Progenitor cell of endocrine pancreas (in vitro differentiated cells): ENCODE measurements around the gene TMEFF1. TPM values are rescaled to one million over a fixed set of nuclear protein-coding genes. Genes with fewer than 3 reads are reported as not detected.
A peak's percentile ranks its signal among the peaks of the same experiment; 100 is the strongest.

Source experiments
- DNase-seq: peaks from one replicate; pipeline ENCODE4 v3.0.0; 2021; ENCODE audit warnings: low spot score; ENCODE audit not compliant: unreplicated experiment
- H3K27ac Mint-ChIP-seq: 2 replicates; pipeline ENCODE4 v1.8.0; 2021; ENCODE audit warnings: mild to moderate bottlenecking, moderate library complexity, mixed read lengths
- H3K27me3 Mint-ChIP-seq: 2 replicates; pipeline ENCODE4 v1.8.0; 2021; ENCODE audit warnings: mixed read lengths
- H3K36me3 Mint-ChIP-seq: 2 replicates; pipeline ENCODE4 v1.8.0; 2022; ENCODE audit warnings: mixed read lengths; ENCODE audit not compliant: insufficient read depth
- H3K4me1 Mint-ChIP-seq: 2 replicates; pipeline ENCODE4 v1.8.0; 2021; ENCODE audit warnings: low read depth, mixed read lengths
- H3K4me3 Mint-ChIP-seq: 2 replicates; pipeline ENCODE4 v1.8.0; 2021; ENCODE audit warnings: low read depth, mild to moderate bottlenecking, moderate library complexity, mixed read lengths
- H3K9me3 Mint-ChIP-seq: 2 replicates; pipeline ENCODE4 v1.8.0; 2021; ENCODE audit warnings: low read depth, mixed read lengths
- CTCF ChIP-seq: fragments of 200-600 bp; sonication (generic); IDR thresholded peaks from one replicate; pipeline ENCODE4 v1.5.0; 2021; ENCODE audit warnings: antibody characterized with exemption, mild to moderate bottlenecking; ENCODE audit not compliant: unreplicated experiment
- total RNA-seq: library from RNA; stranded (reverse); gene quantifications from 2 replicates; pipeline ENCODE4 v1.2.1, GENCODE V29; 2021

TMEFF1 gene
- total RNA-seq, 1 donor from 2014 or later, result 78.1 TPM

- Mint-ChIP-seq H3K36me3 (peaks cover 20% of the 10 kb centered on the region), H3K4me3 (no peak overlapping the region), H3K27me3 (no peaks in the 10 kb centered on the region), H3K4me1 (no peaks in the 10 kb centered on the region), H3K27ac (peak overlapping the region; percentile 53), H3K9me3 (peaks cover 3% of the 10 kb centered on the region)
- no peak for DNase-seq
- TF ChIP-seq CTCF, result no peak
These were observed 82.5 kb downstream of the TMEFF1 start for GRCh38 chr9:100555471-100555870.

GRCh38 chr9:100557053-100557452, 84.1 kb downstream of the TMEFF1 start:
- no peaks in the 10 kb centered on the region for H3K27me3 Mint-ChIP-seq
- H3K9me3 Mint-ChIP-seq, result peaks cover 3% of the 10 kb centered on the region
- H3K27ac Mint-ChIP-seq, result no peak overlapping the region
- H3K36me3 Mint-ChIP-seq, result peaks cover 23% of the 10 kb centered on the region
- no peak overlapping the region for H3K4me3 Mint-ChIP-seq
- no peak for DNase-seq
- no peaks in the 10 kb centered on the region for H3K4me1 Mint-ChIP-seq
- TF ChIP-seq CTCF, result no peak

GRCh38 chr9:100561256-100561655, 88.3 kb downstream of the TMEFF1 start:
- Mint-ChIP-seq H3K36me3 (peaks cover 20% of the 10 kb centered on the region), H3K4me3 (no peak overlapping the region), H3K27me3 (no peaks in the 10 kb centered on the region), H3K4me1 (no peaks in the 10 kb centered on the region), H3K9me3 (peaks cover 3% of the 10 kb centered on the region), H3K27ac (no peak overlapping the region)
- no peak for TF ChIP-seq CTCF
- DNase-seq, result no peak

- Mint-ChIP-seq H3K27ac (no peak overlapping the region), H3K4me3 (no peak overlapping the region), H3K27me3 (no peaks in the 10 kb centered on the region), H3K4me1 (no peaks in the 10 kb centered on the region), H3K9me3 (peaks cover 3% of the 10 kb centered on the region), H3K36me3 (peaks cover 19% of the 10 kb centered on the region)
- no peak for DNase-seq
- TF ChIP-seq CTCF, result no peak
These were observed 94.9 kb downstream of the TMEFF1 start for GRCh38 chr9:100567856-100568255.

- Mint-ChIP-seq H3K27ac (no peak overlapping the region), H3K4me3 (no peak overlapping the region), H3K36me3 (peaks cover 20% of the 10 kb centered on the region), H3K4me1 (peaks cover 5% of the 10 kb centered on the region), H3K9me3 (peaks cover 3% of the 10 kb centered on the region), H3K27me3 (no peaks in the 10 kb centered on the region)
- TF ChIP-seq CTCF, result no peak
- no peak for DNase-seq
These were observed 100.8 kb downstream of the TMEFF1 start for GRCh38 chr9:100573655-100574260.
